Fibroblast of lung (primary cell): ENCODE measurements around the gene TMCO6. TPM values are rescaled to one million over a fixed set of nuclear protein-coding genes. Genes with fewer than 3 reads are reported as not detected.
A peak's percentile ranks its signal among the peaks of the same experiment; 100 is the strongest.
"Not testable (repeated sequence)": the region's sequence is repeated elsewhere in the genome, so short reads cannot be mapped to it uniquely, and the experiment has no call there.

ENCODE experiments used
- DNase-seq, 2 donors: peaks; one replicate each; pipeline versions ENCODE4 v3.0.0 to v3.0.0-alpha.2; 2010; ENCODE audit warnings: low read depth in 2 of 2
- H2AFZ ChIP-seq: 2 replicates; pipeline ENCODE4 v1.5.1; 2012; ENCODE audit warnings: low read length, control low read depth, inconsistent platforms
- H3K27ac ChIP-seq: 2 replicates; pipeline ENCODE4 v1.5.1; 2011; ENCODE audit warnings: low read length, control low read depth; ENCODE audit not compliant: insufficient read depth
- H3K27me3 ChIP-seq: 2 replicates; pipeline ENCODE4 v1.5.1; 2011; ENCODE audit warnings: mild to moderate bottlenecking, low read length; ENCODE audit not compliant: control insufficient read depth, insufficient read depth
- H3K36me3 ChIP-seq: 2 replicates; pipeline ENCODE4 v1.5.1; 2011; ENCODE audit warnings: low read length; ENCODE audit not compliant: control insufficient read depth, insufficient read depth
- H3K4me1 ChIP-seq: 2 replicates; pipeline ENCODE4 v1.5.1; 2011; ENCODE audit warnings: low read length; ENCODE audit not compliant: control insufficient read depth, insufficient read depth; ENCODE audit errors: extremely low read depth
- H3K4me2 ChIP-seq: 2 replicates; pipeline ENCODE4 v1.5.1; 2011; ENCODE audit warnings: low read length, control low read depth; ENCODE audit not compliant: insufficient read depth; ENCODE audit errors: extremely low read depth
- H3K4me3 ChIP-seq, 4 experiments: fragments of 200-600 bp in 1 of 4; sonication (generic) in 1 of 4; replicated peaks in 1 of 4; 2 replicates each; pipeline ENCODE4 v1.5.1; 2011 to 2016; ENCODE audit warnings: low read length in 4 of 4, low read depth in 3 of 4, mild to moderate bottlenecking in 3 of 4, control low read depth in 2 of 4, inconsistent platforms in 1 of 4, mixed read lengths in 1 of 4; ENCODE audit not compliant: insufficient read depth in 1 of 4; ENCODE audit errors: control extremely low read depth in 1 of 4
- H3K79me2 ChIP-seq: 2 replicates; pipeline ENCODE4 v1.5.1; 2012; ENCODE audit warnings: mild to moderate bottlenecking, low read length, inconsistent platforms; ENCODE audit not compliant: control insufficient read depth, insufficient read depth
- H3K9ac ChIP-seq: 2 replicates; pipeline ENCODE4 v1.5.1; 2011; ENCODE audit warnings: mild to moderate bottlenecking, low read length, control low read depth; ENCODE audit not compliant: insufficient read depth
- H3K9me3 ChIP-seq: 2 replicates; pipeline ENCODE4 v1.5.1; 2012; ENCODE audit warnings: low read depth, low read length; ENCODE audit not compliant: control insufficient read depth, insufficient read depth
- H4K20me1 ChIP-seq: 2 replicates; pipeline ENCODE4 v1.5.1; 2011; ENCODE audit warnings: low read length; ENCODE audit not compliant: control insufficient read depth, insufficient read depth; ENCODE audit errors: extremely low read depth
- EZH2 ChIP-seq: IDR thresholded peaks from 2 replicates; pipeline ENCODE4 v1.5.1; 2012; ENCODE audit warnings: low read length, control low read depth, mild to moderate bottlenecking; ENCODE audit errors: missing control alignments
- polyA plus RNA-seq, 2 donors: library from polyadenylated mRNA; depleted of rRNA in 1 of 2; stranded (reverse) in 1 of 2; unstranded in 1 of 2; fragments of >200 nt; gene quantifications; 2 replicates each; pipeline ENCODE4 v1.2.1, GENCODE V29; 2011 to 2012; ENCODE audit warnings: missing spikeins in 1 of 2
- total RNA-seq: library from RNA; depleted of rRNA; stranded (reverse); fragments of >200 nt; gene quantifications from 2 replicates; pipeline ENCODE4 v1.2.1, GENCODE V29; 2014
- TF ChIP-seq, protein P1 (sequence below), 2 donors: IDR thresholded peaks in 1 of 2; conservative IDR thresholded peaks in 1 of 2; 1 replicate in 1 of 2; 2 replicates in 1 of 2; pipeline ENCODE4 v1.5.1; 2011 to 2012; ENCODE audit warnings: low read length in 2 of 2, control low read depth in 1 of 2, inconsistent platforms in 1 of 2, low read depth in 1 of 2, mild to moderate bottlenecking in 1 of 2

Gene TMCO6
- total and polyA plus RNA-seq, 2 donors (not counting 1 experiment from before 2014, with no cell fraction given), result 7.6 to 18.0 TPM

DNA sequence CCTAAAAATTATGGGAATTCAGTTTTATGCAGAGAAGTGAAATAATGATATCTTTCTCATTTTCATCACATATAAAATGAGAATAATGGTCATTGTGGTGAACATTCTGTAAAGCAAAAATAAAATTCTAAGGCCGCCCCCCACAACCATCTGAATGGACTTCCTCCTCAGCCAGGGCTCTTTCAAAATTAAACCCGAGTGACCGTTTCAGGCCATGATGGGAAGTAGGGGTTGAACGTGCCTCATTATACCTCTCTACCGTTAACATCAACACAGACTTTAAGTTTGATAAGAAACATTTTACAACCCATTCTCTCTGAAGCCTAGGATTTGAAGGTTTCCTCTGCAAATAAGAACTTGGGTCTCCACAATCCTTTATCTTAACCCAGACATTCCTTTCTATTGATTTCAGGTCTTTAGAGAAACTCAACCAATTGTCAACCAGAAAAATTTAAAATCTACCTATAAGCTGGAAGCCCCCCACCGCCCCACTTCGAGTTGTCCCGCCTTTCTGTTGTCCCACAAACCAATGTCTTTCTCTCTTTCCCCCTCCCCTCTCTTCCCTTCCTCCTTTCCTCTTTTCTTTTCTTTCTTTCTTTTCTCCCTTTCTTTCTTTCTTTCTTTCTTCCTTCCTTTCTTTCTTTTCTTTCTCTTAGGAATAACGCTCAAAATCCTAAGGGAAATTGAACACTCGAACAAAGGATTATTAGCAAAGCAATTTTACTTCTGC, 1.7 kb upstream of the TMCO6 start:
- H3K79me2 ChIP-seq, result peaks cover 5% of the 10 kb centered on the region
- no peaks in the 10 kb centered on the region for H4K20me1 ChIP-seq
- H3K27ac ChIP-seq, result no peak overlapping the region
- no peak for TF ChIP-seq EZH2
- TF ChIP-seq, protein P1, sequence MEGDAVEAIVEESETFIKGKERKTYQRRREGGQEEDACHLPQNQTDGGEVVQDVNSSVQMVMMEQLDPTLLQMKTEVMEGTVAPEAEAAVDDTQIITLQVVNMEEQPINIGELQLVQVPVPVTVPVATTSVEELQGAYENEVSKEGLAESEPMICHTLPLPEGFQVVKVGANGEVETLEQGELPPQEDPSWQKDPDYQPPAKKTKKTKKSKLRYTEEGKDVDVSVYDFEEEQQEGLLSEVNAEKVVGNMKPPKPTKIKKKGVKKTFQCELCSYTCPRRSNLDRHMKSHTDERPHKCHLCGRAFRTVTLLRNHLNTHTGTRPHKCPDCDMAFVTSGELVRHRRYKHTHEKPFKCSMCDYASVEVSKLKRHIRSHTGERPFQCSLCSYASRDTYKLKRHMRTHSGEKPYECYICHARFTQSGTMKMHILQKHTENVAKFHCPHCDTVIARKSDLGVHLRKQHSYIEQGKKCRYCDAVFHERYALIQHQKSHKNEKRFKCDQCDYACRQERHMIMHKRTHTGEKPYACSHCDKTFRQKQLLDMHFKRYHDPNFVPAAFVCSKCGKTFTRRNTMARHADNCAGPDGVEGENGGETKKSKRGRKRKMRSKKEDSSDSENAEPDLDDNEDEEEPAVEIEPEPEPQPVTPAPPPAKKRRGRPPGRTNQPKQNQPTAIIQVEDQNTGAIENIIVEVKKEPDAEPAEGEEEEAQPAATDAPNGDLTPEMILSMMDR (conservative IDR thresholded peaks at IDR 0.05 in 1 of 2, IDR thresholded peaks at IDR 0.05 in 1 of 2; ENCODE audit: low read depth in 1 of 2, low read length in 2 of 2), result no peak
- no peak overlapping the region for H3K9ac ChIP-seq
- H3K4me2 ChIP-seq, result no peak overlapping the region
- peaks cover 4% of the 10 kb centered on the region for H3K36me3 ChIP-seq
- H3K4me1 ChIP-seq, result no peaks in the 10 kb centered on the region
- no peak overlapping the region for H2AFZ ChIP-seq
- no peaks in the 10 kb centered on the region for H3K27me3 ChIP-seq
- DNase-seq, result no peak
- no peak overlapping the region for H3K4me3 ChIP-seq
- no peaks in the 10 kb centered on the region for H3K9me3 ChIP-seq

DNA sequence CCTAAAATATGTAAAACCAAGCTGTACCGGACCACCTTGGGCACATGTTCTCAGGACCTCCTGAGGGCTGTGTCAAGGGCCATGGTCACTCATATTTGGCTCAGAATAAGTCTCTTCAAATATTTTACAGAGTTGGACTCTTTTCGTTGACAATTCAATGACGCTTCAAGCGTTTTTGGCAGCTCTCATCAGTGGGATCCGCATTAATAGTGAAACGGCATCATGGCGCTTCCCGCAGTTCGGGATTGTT, 428 bp upstream of the TMCO6 start:
- H3K9ac ChIP-seq, H3K9me3 ChIP-seq, H3K79me2 ChIP-seq, H3K4me1 ChIP-seq, H3K36me3 ChIP-seq, H3K27me3 ChIP-seq, H4K20me1 ChIP-seq, DNase-seq: not testable (repeated sequence)
- H2AFZ ChIP-seq, result peak overlapping the region; percentile 72
- peak overlapping the region; percentile 73 for H3K4me2 ChIP-seq
- H3K27ac ChIP-seq, result peak overlapping the region; percentile 73
- H3K4me3 ChIP-seq, result peak overlapping the region in 2 of 4 experiments; percentile 53 to 83

DNA sequence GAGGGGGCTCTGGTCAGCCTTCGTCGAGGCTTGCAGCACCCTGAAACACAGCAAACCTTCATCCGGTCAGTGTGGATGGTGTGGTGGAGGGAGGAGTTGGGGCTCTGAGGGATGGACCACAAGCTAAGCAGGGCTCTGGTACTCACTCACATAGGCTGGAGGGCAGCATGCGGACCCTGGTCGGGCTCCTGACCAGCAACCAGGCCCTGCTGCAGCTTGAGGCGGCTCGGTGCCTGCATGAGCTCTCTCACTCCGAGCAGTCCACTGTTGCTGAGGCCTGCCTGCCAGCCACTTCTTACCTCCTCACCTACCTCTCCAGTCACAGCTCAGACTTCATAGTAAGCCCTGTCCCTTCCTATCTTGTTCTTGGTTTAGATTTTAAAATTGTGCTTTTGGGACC, 2.5 kb downstream of the TMCO6 start:
- Histone ChIP-seq H3K4me2 (no peak overlapping the region), H3K4me1 (peaks cover 4% of the 10 kb centered on the region), H3K36me3 (peaks cover 11% of the 10 kb centered on the region), H3K9me3 (no peaks in the 10 kb centered on the region), H3K27me3 (no peaks in the 10 kb centered on the region), H2AFZ (no peak overlapping the region), H3K79me2 (peaks cover 14% of the 10 kb centered on the region), H3K4me3 (no peak overlapping the region), H3K9ac (no peak overlapping the region), H4K20me1 (no peaks in the 10 kb centered on the region), H3K27ac (no peak overlapping the region)
- TF ChIP-seq, protein P1 (conservative IDR thresholded peaks at IDR 0.05 in 1 of 2, IDR thresholded peaks at IDR 0.05 in 1 of 2; ENCODE audit: low read depth in 1 of 2, low read length in 2 of 2), result no peak
- no peak for TF ChIP-seq EZH2
- DNase-seq, result no peak
